Effector CD4-positive, alpha-beta T cell (primary cell): ENCODE results near the gene SLC9A9.

Experiments used
- DNase-seq: peaks from one replicate; pipeline ENCODE4 v3.0.0-alpha.2; 2020

The SLC9A9 gene

DNA sequence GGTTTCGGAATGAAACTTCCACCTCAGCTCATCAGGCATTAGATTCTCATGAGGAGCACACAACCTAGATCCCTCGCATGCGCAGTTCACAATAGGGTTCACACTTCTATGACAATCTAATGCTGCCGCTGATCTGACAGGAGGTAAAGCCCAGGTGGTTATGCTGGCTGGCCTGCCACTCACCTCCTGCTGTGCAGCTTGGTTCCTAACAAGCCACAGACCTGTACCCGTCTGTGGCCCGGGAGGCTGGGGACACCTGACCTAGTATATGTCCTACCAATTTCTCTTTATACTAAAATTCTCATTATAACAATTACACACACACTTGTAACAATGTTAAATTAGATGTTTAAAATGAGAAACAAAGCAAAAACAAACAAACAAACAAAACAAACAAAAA lies 172.2 kb downstream of the SLC9A9 start:
- no peak for DNase-seq

- peak; percentile 60 for DNase-seq
Observed at GRCh38 chr3:143674100-143674968, 173.9 kb downstream of the SLC9A9 start.

- DNase-seq = no peak
Observed at GRCh38 chr3:143672396-143673165, 175.7 kb downstream of the SLC9A9 start.

- DNase-seq = no peak
Observed at GRCh38 chr3:143671626-143672025, 176.6 kb downstream of the SLC9A9 start.

- no peak for DNase-seq
Observed at GRCh38 chr3:143668924-143669790, 179.1 kb downstream of the SLC9A9 start.

- no peak for DNase-seq
Observed at GRCh38 chr3:143668385-143668784, 179.9 kb downstream of the SLC9A9 start.

- no peak for DNase-seq
Observed at GRCh38 chr3:143661677-143662076, 186.6 kb downstream of the SLC9A9 start.

- no peak for DNase-seq
Observed at GRCh38 chr3:143658861-143659260, 189.4 kb downstream of the SLC9A9 start.

GRCh38 chr3:143658116-143658515 lies 190.2 kb downstream of the SLC9A9 start:
- DNase-seq = no peak

DNA sequence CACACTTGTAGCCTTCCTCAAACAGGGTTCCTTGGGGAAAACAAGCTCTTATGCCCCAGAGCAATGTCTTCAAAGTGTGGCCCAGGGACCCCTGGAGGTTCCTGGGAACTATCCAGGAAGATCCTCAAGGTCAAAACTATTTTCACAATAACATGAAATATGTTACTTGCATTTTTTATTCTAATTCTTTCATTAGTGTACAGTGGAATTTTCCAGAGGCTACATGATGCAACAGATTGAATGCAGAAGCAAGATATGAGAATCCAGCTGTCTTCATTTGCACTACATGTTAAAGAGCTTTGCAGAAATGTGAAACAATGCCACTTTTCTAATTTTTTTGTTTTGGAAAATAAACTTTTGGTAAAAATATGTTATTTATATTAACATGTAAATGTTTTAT lies 190.9 kb downstream of the SLC9A9 start:
- DNase-seq = no peak

DNA sequence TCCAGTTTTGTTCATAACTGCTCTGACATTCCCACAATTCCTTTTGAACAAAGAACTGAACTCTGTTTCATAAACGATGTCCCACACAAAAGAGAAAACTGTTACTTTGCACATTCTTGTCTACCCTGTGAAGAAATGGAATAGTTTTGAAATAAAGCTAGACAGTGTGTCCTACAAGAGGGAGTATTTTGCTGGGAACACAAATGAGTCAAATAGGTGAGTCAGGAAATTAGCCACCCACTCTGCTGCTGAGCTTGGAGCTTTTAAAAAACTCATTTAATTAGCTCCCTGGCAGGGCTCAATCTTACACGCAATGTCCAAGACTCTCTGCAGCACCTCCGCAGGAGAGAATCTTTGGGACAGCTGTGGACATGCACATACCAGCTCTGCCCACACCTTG lies 193.4 kb downstream of the SLC9A9 start:
- DNase-seq = no peak

- DNase-seq = no peak
Observed at GRCh38 chr3:143653935-143654334, 194.3 kb downstream of the SLC9A9 start.

DNA sequence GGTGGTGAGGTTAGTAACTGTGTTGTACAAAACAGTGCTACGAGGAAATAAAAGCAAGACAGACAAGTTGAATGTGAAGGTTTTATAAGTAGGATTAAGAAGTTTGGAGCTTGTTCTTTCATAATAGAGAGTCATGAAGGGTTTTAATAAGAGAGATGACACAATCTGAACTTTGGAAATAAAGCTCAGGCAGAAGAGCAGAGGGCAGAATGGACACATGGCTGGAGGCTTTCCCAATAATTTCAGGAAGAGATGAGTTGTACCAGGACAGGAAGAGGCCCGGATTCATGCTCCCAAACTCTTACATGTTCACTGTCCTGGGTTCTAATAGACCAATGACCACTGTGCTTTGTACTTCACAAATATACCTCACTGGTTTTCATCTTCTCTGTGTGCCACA lies 194.8 kb downstream of the SLC9A9 start:
- DNase-seq = no peak

- DNase-seq = no peak
Observed at GRCh38 chr3:143652118-143652517, 196.2 kb downstream of the SLC9A9 start.

DNA sequence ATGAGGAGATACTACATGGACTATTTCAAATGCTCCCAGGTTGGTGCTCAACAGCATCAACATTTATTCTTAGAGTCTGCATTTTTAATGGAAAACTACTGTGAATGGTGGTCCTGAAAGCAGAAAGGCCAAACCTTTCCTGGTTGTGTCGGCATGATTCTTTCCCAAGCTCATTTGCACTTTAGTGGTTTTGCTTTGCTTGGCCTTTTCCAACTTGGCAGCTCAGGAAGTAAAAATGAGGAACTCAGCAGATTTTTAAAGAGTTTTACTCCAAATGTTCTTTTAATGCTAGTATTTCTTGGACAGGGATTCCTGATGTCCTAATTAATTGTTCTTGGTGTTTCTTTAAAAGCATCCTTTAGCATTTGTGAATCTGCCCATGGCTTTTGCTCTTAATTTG lies 197.4 kb downstream of the SLC9A9 start:
- DNase-seq = no peak

- no peak for DNase-seq
Observed at GRCh38 chr3:143650120-143650519, 198.1 kb downstream of the SLC9A9 start.

DNA sequence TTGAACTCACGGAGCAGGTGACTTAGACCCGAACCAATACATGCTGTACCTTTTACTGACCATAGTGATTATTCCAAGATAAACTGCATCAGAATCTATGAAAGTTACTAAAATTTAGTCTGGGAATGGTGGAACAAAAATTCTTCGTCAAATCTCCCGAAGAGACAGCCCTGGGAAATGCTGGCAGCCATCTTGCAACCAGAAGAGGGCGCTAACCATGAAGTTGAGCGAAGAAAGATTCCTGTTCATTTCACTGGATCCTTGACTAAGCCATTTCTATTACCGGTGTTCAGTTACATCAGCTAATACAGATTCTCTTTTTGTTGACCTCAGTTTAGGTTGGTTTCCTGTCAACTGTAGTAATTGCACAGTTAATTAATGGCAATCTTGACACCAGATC lies 199.6 kb downstream of the SLC9A9 start:
- DNase-seq = no peak

- no peak for DNase-seq
Observed at GRCh38 chr3:143648218-143648617, 200.1 kb downstream of the SLC9A9 start.

GRCh38 chr3:143644370-143645089 lies 203.7 kb downstream of the SLC9A9 start:
- no peak for DNase-seq

GRCh38 chr3:143643905-143644304 lies 204.4 kb downstream of the SLC9A9 start:
- DNase-seq = no peak

DNA sequence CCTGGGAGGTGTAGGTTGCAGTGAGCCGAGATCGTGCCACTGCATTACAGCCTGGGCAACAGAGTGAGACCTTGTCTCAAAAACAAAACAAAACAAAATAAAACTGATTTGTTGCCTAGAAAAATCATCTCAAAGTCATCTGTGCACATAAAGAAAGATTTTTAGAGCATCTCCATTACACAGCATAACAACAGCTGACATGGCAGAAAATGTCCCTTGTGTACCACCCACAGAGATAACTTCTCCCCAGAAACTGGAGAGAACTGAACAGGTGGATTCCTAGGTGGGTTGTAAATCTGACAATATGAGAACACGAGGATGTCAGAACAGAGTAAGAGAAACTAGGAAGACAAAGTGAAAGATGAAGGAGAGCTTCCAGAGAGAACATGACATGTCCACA lies 207.5 kb downstream of the SLC9A9 start:
- no peak for DNase-seq

DNA sequence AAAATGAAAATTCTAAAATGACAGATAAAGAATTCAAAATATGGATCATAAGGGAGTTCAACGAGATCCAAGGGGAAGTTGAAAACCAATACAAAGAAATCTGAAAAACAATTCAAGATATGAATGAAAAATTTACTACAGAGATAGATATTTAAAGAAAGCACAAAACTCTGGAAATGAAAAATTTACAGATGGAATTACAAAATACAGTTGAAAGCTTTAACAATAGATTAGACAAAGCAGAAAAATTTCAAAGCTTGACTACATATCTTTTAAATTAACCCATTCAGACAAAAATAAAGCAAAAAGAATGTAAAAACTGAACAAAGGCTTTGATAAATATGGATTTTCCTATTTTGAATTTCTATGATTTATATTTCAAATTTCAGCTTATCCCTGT lies 211.1 kb downstream of the SLC9A9 start:
- no peak for DNase-seq
